ENCODE measurements around the gene STAC2.

The STAC2 gene

DNA sequence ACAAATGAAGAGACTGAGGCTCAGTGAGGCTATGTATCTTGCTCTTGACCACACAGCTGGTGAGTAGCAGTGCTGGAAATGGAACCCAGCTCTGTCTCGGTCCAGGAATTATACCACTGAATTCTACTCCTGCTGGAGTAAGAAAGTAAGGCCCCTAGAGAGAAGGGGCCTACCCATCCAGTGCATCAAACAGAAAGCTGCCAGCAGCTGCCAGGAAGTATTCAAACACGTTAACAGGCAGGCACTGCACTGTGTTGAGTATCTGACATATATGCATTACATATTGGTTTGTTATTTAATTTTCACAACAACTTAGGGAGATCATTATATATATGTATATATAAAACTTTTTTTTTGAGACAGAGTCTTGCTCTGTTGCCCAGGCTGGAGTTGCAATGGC, 63.8 kb downstream of the STAC2 start:
- TF ChIP-seq, protein P1, sequence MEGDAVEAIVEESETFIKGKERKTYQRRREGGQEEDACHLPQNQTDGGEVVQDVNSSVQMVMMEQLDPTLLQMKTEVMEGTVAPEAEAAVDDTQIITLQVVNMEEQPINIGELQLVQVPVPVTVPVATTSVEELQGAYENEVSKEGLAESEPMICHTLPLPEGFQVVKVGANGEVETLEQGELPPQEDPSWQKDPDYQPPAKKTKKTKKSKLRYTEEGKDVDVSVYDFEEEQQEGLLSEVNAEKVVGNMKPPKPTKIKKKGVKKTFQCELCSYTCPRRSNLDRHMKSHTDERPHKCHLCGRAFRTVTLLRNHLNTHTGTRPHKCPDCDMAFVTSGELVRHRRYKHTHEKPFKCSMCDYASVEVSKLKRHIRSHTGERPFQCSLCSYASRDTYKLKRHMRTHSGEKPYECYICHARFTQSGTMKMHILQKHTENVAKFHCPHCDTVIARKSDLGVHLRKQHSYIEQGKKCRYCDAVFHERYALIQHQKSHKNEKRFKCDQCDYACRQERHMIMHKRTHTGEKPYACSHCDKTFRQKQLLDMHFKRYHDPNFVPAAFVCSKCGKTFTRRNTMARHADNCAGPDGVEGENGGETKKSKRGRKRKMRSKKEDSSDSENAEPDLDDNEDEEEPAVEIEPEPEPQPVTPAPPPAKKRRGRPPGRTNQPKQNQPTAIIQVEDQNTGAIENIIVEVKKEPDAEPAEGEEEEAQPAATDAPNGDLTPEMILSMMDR (IDR thresholded peaks at IDR 0.05): no peak
- Histone ChIP-seq H3K27me3 (peaks cover 27% of the 10 kb centered on the region), H3K27ac (no peak overlapping the region), H3K4me1 (ENCODE audit: control insufficient read depth in 1 of 2, insufficient read depth in 1 of 2, low read depth in 1 of 2, low read length in 1 of 2) (peaks cover 13 to 16% of the 10 kb centered on the region in 2 experiments), H3K9me3 (no peaks in the 10 kb centered on the region), H3K36me3 (no peaks in the 10 kb centered on the region), H3K4me3 (ENCODE audit: low read depth in 1 of 2, low read length in 1 of 2) (no peak overlapping the region)
